Endodermal cell (in vitro differentiated cells): ENCODE measurements around the gene PRELID3B. TPM values are rescaled to one million over a fixed set of nuclear protein-coding genes. Genes with fewer than 3 reads are reported as not detected.
A peak's percentile ranks its signal among the peaks of the same experiment; 100 is the strongest.

Experiments
- DNase-seq: peaks from one replicate; pipeline ENCODE4 v3.0.0-alpha.2; 2017
- H3K27ac ChIP-seq: 2 replicates; pipeline ENCODE4 v1.5.1; 2013; ENCODE audit warnings: mild to moderate bottlenecking, low read depth, low read length, moderate library complexity
- H3K27me3 ChIP-seq: 2 replicates; pipeline ENCODE4 v1.6.1; 2013; ENCODE audit warnings: mild to moderate bottlenecking, low read length, moderate library complexity; ENCODE audit not compliant: insufficient read depth, control insufficient read depth, poor library complexity, severe bottlenecking
- H3K36me3 ChIP-seq: 2 replicates; pipeline ENCODE4 v1.7.0; 2013; ENCODE audit warnings: mild to moderate bottlenecking, low read length, moderate library complexity; ENCODE audit not compliant: control insufficient read depth, insufficient read depth
- H3K4me1 ChIP-seq: one replicate; pipeline ENCODE4 v1.7.0; 2013; ENCODE audit warnings: low read length; ENCODE audit not compliant: control insufficient read depth, insufficient read depth
- H3K4me3 ChIP-seq: 2 replicates; pipeline ENCODE4 v1.5.1; 2013; ENCODE audit warnings: mild to moderate bottlenecking, low read length, moderate library complexity
- H3K9ac ChIP-seq: 2 replicates; pipeline ENCODE4 v1.6.1; 2013; ENCODE audit warnings: mild to moderate bottlenecking, low read length, moderate library complexity; ENCODE audit not compliant: poor library complexity, severe bottlenecking; ENCODE audit errors: extremely low read depth
- H3K9me3 ChIP-seq: 2 replicates; pipeline ENCODE4 v1.6.1; 2013; ENCODE audit warnings: mild to moderate bottlenecking, low read length, moderate library complexity; ENCODE audit not compliant: control insufficient read depth
- H3K27ac Mint-ChIP-seq: 2 replicates; pipeline ENCODE4 v1.8.0; 2020; ENCODE audit warnings: mixed read lengths
- H3K27me3 Mint-ChIP-seq: 2 replicates; pipeline ENCODE4 v1.8.0; 2021; ENCODE audit warnings: mild to moderate bottlenecking, mixed read lengths; ENCODE audit not compliant: insufficient read depth
- H3K36me3 Mint-ChIP-seq: 2 replicates; pipeline ENCODE4 v1.8.0; 2020; ENCODE audit warnings: low read depth, mixed read lengths
- H3K4me1 Mint-ChIP-seq: 2 replicates; pipeline ENCODE4 v1.8.0; 2020; ENCODE audit warnings: mixed read lengths
- H3K4me3 Mint-ChIP-seq: 2 replicates; pipeline ENCODE4 v1.8.0; 2020; ENCODE audit warnings: mild to moderate bottlenecking, moderate library complexity, mixed read lengths
- H3K9me3 Mint-ChIP-seq: 2 replicates; pipeline ENCODE4 v1.8.0; 2020; ENCODE audit warnings: mild to moderate bottlenecking, mixed read lengths
- WGBS, 2 experiments: methylation state at CpG; one replicate each; pipeline versions ENCODE4 v1.1.5 to v1.1.7; 2013; ENCODE audit warnings: missing lambda C conversion rate in 2 of 2, mixed read lengths in 1 of 2; ENCODE audit not compliant: insufficient coverage in 1 of 2, insufficient read length in 1 of 2; 5-methylcytosine and 5-hydroxymethylcytosine counted together
- total RNA-seq, 2 donors: library from RNA; stranded (reverse); fragmentation: NEBNext Ultra II Directional in 1 of 2; extraction: Animal tissue kit (Norgen Biotek cat#: 25700) in 1 of 2; gene quantifications; 2 replicates in 1 of 2; 3 replicates in 1 of 2; pipeline ENCODE4 v1.2.1, GENCODE V29; 2021
- TF ChIP-seq, protein P1 (sequence below): fragments of 200-600 bp; sonication (generic); conservative IDR thresholded peaks from 2 replicates; pipeline ENCODE4 v1.5.0; 2021; ENCODE audit warnings: antibody characterized with exemption, mild to moderate bottlenecking

Gene PRELID3B
- total RNA-seq, 2 donors from 2014 or later: 48.6 to 50.8 TPM

- DNase-seq: no peak
- H3K9me3 Mint-ChIP-seq: no peaks in the 10 kb centered on the region
- TF ChIP-seq, protein P1, sequence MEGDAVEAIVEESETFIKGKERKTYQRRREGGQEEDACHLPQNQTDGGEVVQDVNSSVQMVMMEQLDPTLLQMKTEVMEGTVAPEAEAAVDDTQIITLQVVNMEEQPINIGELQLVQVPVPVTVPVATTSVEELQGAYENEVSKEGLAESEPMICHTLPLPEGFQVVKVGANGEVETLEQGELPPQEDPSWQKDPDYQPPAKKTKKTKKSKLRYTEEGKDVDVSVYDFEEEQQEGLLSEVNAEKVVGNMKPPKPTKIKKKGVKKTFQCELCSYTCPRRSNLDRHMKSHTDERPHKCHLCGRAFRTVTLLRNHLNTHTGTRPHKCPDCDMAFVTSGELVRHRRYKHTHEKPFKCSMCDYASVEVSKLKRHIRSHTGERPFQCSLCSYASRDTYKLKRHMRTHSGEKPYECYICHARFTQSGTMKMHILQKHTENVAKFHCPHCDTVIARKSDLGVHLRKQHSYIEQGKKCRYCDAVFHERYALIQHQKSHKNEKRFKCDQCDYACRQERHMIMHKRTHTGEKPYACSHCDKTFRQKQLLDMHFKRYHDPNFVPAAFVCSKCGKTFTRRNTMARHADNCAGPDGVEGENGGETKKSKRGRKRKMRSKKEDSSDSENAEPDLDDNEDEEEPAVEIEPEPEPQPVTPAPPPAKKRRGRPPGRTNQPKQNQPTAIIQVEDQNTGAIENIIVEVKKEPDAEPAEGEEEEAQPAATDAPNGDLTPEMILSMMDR: no peak
- H3K27me3 Mint-ChIP-seq: peaks cover 46% of the 10 kb centered on the region
- 98% methylated on average over 7 to 13 of the region's 13 CpGs for WGBS, 2 experiments
- Histone ChIP-seq H3K27me3 (no peaks in the 10 kb centered on the region), H3K4me3 (no peak overlapping the region), H3K4me1 (peaks cover 3% of the 10 kb centered on the region), H3K27ac (no peak overlapping the region), H3K36me3 (peaks cover 55% of the 10 kb centered on the region), H3K9ac (no peak overlapping the region), H3K9me3 (no peaks in the 10 kb centered on the region)
- H3K4me3 Mint-ChIP-seq: no peak overlapping the region
- peaks cover 58% of the 10 kb centered on the region for H3K36me3 Mint-ChIP-seq
- H3K27ac Mint-ChIP-seq: no peak overlapping the region
- H3K4me1 Mint-ChIP-seq: peaks cover 15% of the 10 kb centered on the region
Observed at GRCh38 chr20:59023616-59024015, 19.0 kb downstream of the PRELID3B start.

DNA sequence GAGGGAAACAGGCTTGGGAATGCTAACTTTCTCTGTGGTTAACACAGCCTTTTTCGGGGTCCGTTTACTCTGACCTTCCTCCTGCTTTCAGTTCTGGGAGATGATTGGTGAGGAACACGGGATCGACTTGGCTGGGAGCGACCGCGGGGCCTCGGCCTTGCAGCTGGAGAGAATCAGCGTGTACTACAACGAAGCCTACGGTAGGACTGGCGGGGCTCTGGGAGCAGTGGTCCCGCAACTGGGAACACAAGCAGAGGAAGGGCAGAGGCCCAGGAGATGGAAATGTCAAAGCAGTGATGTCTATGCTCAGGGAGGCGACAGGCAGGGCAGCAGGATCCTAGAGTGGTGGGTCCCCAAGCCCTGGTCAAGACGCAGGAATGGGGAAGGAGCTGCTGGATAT is 19.8 kb downstream of the PRELID3B start:
- H3K4me3 ChIP-seq: no peak overlapping the region
- no peaks in the 10 kb centered on the region for H3K9me3 Mint-ChIP-seq
- peaks cover 41% of the 10 kb centered on the region for H3K27me3 Mint-ChIP-seq
- peaks cover 3% of the 10 kb centered on the region for H3K4me1 ChIP-seq
- H3K36me3 Mint-ChIP-seq: peaks cover 53% of the 10 kb centered on the region
- no peak overlapping the region for H3K27ac Mint-ChIP-seq
- peaks cover 8% of the 10 kb centered on the region for H3K4me1 Mint-ChIP-seq
- no peak overlapping the region for H3K27ac ChIP-seq
- no peaks in the 10 kb centered on the region for H3K9me3 ChIP-seq
- DNase-seq: no peak
- H3K9ac ChIP-seq: no peak overlapping the region
- TF ChIP-seq, protein P1: no peak
- no peak overlapping the region for H3K4me3 Mint-ChIP-seq
- peaks cover 46% of the 10 kb centered on the region for H3K36me3 ChIP-seq
- no peaks in the 10 kb centered on the region for H3K27me3 ChIP-seq
- WGBS, 2 experiments: 94 to 95% methylated on average over 6 to 15 of the region's 15 CpGs

GRCh38 chr20:59020938-59021551 is 21.5 kb downstream of the PRELID3B start:
- Histone ChIP-seq H3K27ac (peak overlapping the region; percentile 87), H3K9me3 (no peaks in the 10 kb centered on the region), H3K4me1 (no peaks in the 10 kb centered on the region), H3K27me3 (no peaks in the 10 kb centered on the region), H3K9ac (no peak overlapping the region), H3K4me3 (no peak overlapping the region), H3K36me3 (peaks cover 33% of the 10 kb centered on the region)
- Mint-ChIP-seq H3K27me3 (peaks cover 28% of the 10 kb centered on the region), H3K4me3 (no peak overlapping the region), H3K36me3 (peaks cover 36% of the 10 kb centered on the region), H3K4me1 (peaks cover 4% of the 10 kb centered on the region), H3K27ac (no peak overlapping the region), H3K9me3 (no peaks in the 10 kb centered on the region)
- no peak for DNase-seq
- TF ChIP-seq, protein P1: no peak
- 50 to 51% methylated on average over 2 to 5 of the region's 5 CpGs for WGBS, 2 experiments
